GM21360 (cell line): ENCODE measurements around the gene ULK1.
"Not testable (repeated sequence)": the region's sequence is repeated elsewhere in the genome, so short reads cannot be mapped to it uniquely, and the experiment has no call there.

Source experiments
- ATAC-seq: cut with Tn5 transposase; IDR thresholded peaks from one replicate; pipeline ENCODE4 v1.9.1; 2021; ENCODE audit warnings: mild to moderate bottlenecking, moderate library complexity; ENCODE audit not compliant: unreplicated experiment

The ULK1 gene

GRCh38 chr12:131885543-131886057 lies 8.8 kb upstream of the ULK1 start:
- ATAC-seq = no peak

GRCh38 chr12:131891722-131892121 lies 2.7 kb upstream of the ULK1 start:
- ATAC-seq = not testable (repeated sequence)

DNA sequence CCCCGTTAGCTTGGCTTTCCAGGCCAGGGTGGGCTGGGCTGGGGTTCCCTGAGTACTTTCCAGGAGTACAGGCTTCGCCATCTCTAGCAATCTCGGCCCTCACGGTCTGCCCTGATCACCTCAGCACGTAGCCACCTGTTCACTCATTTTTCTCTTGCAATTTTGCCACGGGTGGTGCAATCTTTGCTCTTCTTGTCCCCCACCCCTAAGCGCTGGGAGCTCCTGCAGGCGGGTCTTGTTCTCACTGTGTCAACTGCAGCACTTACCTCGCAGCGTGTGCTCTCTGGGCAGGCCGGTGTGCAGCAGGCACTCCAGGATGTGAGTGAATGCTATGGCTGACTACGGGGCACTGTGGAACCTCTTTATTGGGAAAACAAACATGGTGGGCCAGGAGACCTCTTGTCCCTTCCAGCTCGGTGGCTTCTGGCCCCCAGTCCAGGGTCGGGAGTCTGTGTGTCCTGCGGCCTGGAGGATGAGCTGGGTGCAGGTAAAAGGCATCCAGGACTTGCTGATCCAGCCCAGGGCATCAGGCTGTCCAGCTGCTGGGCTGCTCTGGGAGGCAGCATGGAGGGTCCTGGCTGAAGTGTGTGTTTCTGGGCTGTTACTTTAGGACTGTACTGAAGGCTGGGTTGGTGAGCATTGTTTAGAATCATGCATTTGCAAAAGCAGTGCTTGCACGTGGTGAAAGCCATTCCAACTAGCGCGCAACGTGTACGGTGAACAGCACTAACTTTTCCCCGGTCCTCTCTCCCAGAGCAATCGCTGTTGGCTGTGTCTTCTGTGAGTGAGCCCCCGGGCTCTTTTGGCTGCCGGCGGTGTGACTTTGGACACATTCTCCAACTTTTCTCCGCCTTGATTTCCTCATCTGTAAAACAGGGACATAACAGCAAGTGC lies 1.5 kb upstream of the ULK1 start:
- no peak for ATAC-seq

GRCh38 chr12:131893605-131894312 lies 663 bp upstream of the ULK1 start:
- ATAC-seq = no peak

DNA sequence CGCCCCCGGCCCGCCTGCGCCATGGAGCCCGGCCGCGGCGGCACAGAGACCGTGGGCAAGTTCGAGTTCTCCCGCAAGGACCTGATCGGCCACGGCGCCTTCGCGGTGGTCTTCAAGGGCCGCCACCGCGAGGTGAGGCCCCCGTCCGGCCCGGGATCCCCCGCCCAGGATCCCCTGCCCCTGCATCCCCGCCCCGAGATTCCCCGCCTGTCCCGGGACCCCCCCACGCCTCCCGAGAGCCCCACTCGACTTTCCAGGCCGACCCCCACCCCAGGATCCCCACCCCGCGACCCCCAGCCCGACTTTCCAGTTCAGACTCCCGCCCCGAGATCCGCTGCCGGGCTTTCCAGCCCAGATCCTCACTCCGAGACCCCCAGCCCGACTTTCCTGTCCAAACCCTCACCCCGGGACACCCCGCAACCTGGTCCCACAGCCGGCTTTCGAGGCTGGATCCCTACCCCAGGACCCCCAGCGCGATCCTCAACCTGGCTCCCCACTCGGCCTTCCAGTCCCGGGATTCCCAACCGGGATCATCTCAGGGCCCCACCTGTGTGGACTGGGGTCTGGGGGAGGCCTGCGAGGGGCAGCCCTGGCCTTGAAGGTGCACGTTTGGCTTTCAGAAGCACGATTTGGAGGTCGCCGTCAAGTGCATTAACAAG lies 688 bp downstream of the ULK1 start:
- no peak for ATAC-seq

DNA sequence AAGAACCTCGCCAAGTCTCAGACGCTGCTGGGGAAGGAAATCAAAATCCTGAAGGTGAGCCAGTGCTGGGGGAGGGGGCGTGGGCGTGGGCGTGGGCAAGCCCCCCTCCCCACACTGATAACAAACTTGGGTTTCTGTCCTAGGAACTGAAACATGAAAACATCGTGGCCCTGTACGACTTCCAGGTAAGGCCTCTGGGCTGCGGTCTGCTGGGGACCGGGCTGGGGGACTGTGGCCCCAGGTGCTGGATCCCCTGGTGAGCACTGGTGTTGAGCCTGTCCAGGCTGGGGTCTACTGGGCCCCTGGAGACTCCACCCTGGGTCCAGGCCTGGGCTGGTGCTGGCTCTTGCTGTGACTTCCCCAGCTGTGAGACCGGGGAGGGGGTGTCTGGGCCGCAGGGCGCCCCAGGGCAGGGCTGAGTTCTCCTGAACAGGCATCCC lies 1.2 kb downstream of the ULK1 start:
- peak; percentile 5 for ATAC-seq

DNA sequence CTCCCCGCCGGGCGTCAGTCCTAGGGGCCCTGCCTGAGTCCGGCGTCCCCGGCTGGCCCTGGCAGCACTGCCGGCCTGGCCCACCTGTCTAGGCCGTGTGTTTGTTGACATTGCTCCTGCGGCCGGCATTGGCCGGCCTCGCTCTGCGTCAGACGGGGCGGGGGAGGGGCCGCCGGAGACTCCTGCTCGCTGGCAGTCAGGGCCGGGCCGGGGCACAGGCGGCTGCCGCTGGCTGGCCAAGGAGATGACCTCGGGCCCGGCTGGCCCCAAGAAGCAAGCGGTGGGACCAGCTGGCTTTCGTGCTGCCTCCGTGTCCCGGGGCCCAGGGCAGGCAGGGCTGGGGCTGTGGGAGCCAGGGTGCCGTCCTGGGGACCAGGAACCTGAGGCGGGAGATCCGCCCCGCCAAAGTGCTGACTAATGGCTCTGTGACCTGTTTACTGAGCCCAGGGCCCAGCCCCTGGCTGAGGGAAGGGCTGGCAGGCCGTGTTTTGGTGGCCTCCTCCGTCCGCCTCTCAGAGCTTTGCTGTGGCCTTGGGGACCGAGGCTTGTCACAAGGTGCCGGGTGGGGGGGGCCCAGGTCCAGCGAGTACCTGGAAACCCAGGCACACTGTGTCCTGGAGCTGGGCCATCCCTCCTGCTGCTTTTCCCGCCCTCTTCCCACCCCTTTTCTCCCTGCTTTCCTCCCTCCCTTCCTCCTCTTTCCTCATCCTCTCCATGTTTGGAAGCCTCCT lies 1.8 kb downstream of the ULK1 start:
- ATAC-seq = peak; percentile 56

DNA sequence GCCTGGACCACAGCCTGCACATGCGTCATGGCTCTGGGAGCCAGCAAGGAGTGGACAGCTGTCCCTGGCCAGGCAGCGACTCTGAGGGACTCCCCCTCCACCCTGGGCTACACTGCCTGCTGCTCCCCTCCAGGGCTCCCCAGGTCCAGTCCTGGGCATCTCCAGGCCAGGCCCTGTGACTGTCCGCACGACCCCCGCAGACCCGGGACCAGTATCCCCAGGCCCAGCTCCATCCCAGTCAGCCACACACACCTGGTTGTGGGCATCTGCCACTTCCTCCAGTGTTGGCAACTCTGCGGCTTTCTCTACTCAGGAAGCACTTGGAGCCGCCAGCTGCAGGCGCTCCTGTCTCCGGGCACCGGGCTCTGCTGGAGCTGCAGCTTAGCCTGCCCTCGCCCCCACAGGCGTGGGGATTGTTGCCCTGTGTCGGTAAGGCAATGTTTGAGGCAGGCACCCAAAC lies 2.4 kb downstream of the ULK1 start:
- ATAC-seq = no peak

DNA sequence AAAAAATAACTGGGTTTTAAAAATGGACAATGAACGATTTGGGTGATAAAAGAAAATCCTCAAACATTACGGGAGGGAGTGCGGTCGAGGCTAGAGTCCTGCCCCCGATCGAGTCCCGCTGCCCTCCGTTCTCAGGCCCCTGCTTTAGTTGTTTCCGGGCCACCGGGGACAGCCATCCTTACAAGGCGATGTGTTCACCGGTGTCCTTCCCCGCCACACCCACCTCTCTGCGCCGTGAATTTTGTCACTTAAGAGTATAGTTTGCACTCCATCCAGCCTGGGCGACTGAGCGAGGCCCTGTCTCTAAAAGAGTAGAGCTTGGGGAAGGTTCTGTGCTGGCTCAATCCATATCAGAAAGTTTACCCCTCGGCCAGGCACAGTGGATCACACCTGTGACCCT lies 2.9 kb downstream of the ULK1 start:
- ATAC-seq = no peak

DNA sequence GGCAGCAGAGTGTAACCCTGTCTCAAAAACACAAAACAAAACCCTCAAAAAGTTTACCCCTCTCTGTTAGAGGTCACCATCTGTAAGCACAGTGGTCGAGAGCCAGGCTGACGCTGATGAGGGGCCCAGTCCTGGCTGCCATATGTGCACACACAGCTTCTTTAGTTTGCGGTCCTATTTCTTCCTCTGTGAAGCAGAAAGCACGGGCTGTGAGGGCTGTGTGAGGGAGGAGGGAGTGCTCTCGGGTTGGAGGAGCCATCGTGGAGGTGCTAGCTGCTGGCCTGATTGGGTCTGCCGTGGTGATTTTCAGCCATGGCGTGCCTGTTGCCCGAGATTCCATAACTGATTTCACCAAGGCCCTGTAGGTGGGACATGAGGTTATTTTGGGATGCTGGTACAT lies 3.5 kb downstream of the ULK1 start:
- ATAC-seq = no peak

- no peak for ATAC-seq
Measured at GRCh38 chr12:131900397-131900796, 6.0 kb downstream of the ULK1 start.

- ATAC-seq = no peak
Measured at GRCh38 chr12:131901431-131902331, 7.3 kb downstream of the ULK1 start.

- ATAC-seq = no peak
Measured at GRCh38 chr12:131902332-131903241, 8.2 kb downstream of the ULK1 start.

GRCh38 chr12:131903270-131904255 lies 9.1 kb downstream of the ULK1 start:
- no peak for ATAC-seq

DNA sequence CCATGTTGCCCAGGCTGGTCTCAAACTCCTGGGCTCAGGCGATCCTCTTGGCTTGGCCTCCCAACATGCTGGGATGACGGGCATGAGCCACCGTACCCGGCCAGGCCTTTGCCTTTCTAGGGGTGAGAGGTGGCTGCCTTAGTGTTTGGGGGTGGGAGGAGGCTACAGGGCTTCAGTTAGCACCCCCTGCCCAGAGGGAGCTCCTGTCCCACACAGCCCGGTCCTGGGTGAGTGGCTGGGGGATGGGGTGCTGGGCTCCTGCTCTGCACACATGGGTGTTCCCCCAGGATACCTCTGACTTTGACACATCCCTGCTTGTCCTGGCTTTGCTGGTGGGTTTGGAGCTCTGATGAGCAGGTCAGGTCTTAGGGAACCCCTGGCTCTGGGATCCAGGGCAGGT lies 9.9 kb downstream of the ULK1 start:
- no peak for ATAC-seq

GRCh38 chr12:131905081-131905629 lies 10.7 kb downstream of the ULK1 start:
- no peak for ATAC-seq

GRCh38 chr12:131905630-131906091 lies 11.2 kb downstream of the ULK1 start:
- no peak for ATAC-seq
